Measurements from ENCODE around the gene DDIT3.

DDIT3 gene

DNA sequence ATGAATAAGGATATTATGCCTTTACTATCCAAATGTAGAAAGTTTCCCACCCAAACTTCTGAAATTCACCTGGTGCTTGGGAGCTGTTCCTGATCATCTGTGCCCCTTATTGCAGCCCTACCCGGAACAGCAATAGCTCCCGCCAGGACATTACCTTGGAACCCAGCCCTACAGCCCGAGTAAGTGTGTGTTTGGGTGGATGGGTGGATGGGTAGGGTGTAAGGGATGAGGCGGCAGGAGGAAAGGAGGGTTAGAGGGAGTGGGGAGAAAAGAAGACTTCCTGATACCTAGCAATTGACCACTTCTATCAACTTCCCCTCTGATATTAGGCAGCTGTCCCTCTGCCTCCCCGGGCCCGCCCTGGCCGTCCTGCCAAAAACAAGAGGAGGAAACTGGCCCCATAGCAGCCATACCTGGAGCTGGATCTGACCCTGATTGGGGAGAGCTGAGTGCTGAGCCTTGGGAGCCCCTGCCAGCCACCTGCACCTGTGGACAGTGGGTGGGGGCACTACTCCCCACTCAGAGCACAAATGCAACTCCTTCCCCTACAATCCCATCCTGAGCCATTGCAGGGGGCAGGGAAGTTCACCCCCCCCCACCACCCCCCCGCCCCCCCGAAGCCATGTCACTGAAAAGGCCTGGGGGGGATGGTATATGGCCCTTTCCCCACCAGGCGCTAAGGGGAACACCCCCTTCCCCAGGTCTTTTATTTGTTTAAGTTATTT is 8.7 kb upstream of the DDIT3 start:
- H3K9me3 ChIP-seq: no peaks in the 10 kb centered on the region
- no peak for DNase-seq
- no peak overlapping the region for H3K4me3 ChIP-seq (ENCODE audit: low read depth, low read length)
- H3K27me3 ChIP-seq: no peaks in the 10 kb centered on the region
- H3K36me3 ChIP-seq: peaks cover 73% of the 10 kb centered on the region
- H3K4me1 ChIP-seq: no peaks in the 10 kb centered on the region
- TF ChIP-seq, protein P1, sequence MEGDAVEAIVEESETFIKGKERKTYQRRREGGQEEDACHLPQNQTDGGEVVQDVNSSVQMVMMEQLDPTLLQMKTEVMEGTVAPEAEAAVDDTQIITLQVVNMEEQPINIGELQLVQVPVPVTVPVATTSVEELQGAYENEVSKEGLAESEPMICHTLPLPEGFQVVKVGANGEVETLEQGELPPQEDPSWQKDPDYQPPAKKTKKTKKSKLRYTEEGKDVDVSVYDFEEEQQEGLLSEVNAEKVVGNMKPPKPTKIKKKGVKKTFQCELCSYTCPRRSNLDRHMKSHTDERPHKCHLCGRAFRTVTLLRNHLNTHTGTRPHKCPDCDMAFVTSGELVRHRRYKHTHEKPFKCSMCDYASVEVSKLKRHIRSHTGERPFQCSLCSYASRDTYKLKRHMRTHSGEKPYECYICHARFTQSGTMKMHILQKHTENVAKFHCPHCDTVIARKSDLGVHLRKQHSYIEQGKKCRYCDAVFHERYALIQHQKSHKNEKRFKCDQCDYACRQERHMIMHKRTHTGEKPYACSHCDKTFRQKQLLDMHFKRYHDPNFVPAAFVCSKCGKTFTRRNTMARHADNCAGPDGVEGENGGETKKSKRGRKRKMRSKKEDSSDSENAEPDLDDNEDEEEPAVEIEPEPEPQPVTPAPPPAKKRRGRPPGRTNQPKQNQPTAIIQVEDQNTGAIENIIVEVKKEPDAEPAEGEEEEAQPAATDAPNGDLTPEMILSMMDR (IDR thresholded peaks at IDR 0.05; ENCODE audit: low read depth, low read length): no peak

DNA sequence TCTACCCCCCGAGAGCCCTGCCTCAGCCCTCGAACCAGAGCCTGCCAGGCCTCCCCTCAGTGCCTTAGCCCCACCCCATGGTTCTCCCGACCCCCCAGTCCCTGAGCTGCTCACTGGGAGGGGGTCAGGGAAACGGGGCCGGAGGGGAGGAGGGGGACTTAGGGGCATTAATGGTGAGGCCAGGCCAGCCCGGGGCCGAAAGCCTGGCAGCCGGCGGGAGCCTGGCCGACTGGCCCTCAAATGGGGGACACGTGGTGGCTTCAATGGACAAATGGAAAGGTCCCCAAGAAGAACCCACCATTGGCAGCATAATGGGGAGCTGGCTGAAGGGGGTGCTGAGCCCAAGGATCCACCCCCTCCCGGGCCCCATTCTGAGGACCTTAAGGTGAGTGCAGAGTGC is 7.9 kb upstream of the DDIT3 start:
- Histone ChIP-seq H3K27me3 (no peaks in the 10 kb centered on the region), H3K36me3 (peaks cover 68% of the 10 kb centered on the region), H3K9me3 (no peaks in the 10 kb centered on the region), H3K4me3 (ENCODE audit: low read depth, low read length) (no peak overlapping the region), H3K4me1 (no peaks in the 10 kb centered on the region; the same call in 1 of the 2 replicates)
- TF ChIP-seq, protein P1 (IDR thresholded peaks at IDR 0.05; ENCODE audit: low read depth, low read length): no peak
- DNase-seq: no peak

DNA sequence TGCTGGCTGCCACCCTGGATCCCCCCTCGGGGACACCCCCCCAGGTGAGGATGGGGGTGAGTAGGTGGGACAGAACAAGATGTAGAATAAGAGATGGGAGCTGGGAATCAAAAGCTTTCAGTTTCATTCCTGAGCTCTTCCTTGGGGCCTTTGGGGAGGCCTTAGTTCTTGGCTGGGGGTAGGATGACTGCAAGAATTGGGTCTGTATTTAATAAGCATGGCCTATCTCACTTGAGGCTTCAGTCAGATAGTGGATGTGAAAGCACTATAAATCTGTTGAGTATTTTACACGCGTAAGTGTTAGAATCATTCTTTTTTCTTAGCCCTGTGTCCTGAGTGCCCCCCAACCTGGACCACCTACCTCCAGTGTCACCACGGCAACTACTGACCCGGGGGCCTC is 6.9 kb upstream of the DDIT3 start:
- TF ChIP-seq, protein P1 (IDR thresholded peaks at IDR 0.05; ENCODE audit: low read depth, low read length): no peak
- H3K27me3 ChIP-seq: no peaks in the 10 kb centered on the region
- DNase-seq: no peak
- H3K4me3 ChIP-seq (ENCODE audit: low read depth, low read length): no peak overlapping the region
- no peaks in the 10 kb centered on the region for H3K9me3 ChIP-seq
- H3K4me1 ChIP-seq: peaks cover under 1% of the 10 kb centered on the region; the same call in 1 of the 2 replicates
- H3K36me3 ChIP-seq: peaks cover 58% of the 10 kb centered on the region

DNA sequence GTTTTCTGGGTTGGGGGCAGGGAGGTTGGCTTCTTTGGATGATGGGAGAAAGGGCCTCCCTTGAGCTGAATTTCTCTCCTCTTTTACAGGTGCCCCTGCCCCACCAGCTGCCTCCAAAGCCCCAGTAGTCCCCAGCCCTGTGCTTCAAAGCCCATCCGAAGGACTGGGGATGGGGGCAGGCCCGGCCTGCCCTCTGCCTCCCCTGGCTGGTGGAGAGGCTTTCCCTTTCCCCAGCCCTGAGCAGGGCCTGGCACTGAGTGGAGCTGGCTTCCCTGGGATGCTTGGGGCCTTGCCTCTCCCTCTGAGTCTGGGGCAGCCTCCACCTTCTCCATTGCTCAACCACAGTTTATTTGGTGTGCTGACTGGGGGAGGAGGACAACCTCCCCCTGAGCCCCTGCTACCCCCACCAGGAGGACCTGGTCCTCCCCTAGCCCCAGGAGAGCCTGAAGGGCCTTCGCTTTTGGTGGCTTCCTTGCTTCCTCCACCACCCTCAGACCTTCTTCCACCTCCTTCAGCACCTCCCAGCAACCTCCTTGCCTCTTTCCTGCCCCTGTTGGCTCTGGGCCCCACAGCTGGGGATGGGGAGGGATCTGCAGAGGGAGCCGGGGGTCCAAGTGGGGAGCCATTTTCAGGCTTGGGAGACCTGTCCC is 6.3 kb upstream of the DDIT3 start:
- Histone ChIP-seq H3K4me3 (ENCODE audit: low read depth, low read length) (no peak overlapping the region), H3K4me1 (peaks cover 6% of the 10 kb centered on the region), H3K27me3 (no peaks in the 10 kb centered on the region), H3K9me3 (no peaks in the 10 kb centered on the region), H3K36me3 (peaks cover 52% of the 10 kb centered on the region)
- DNase-seq: no peak
- TF ChIP-seq, protein P1 (IDR thresholded peaks at IDR 0.05; ENCODE audit: low read depth, low read length): no peak

DNA sequence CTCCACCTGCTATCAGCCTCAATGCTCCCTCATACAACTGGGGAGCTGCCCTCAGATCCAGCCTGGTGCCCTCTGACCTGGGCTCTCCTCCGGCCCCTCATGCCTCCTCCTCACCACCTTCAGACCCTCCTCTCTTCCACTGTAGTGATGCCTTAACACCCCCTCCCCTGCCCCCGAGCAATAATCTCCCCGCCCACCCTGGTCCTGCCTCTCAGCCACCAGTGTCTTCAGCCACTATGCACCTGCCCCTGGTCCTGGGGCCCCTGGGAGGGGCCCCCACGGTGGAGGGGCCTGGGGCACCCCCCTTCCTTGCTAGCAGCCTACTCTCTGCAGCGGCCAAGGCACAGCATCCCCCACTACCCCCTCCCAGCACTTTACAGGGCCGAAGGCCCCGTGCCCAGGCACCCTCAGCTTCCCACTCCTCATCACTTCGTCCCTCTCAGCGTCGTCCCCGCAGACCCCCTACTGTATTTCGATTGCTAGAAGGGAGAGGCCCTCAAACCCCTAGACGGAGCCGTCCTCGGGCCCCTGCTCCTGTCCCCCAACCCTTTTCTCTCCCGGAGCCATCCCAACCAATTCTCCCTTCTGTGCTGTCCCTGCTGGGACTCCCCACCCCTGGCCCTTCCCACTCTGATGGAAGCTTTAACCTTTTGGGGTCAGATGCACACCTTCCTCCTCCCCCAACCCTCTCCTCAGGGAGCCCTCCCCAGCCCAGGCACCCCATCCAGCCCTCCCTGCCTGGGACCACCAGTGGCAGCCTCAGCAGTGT is 5.5 kb upstream of the DDIT3 start:
- DNase-seq: no peak
- H3K36me3 ChIP-seq: peaks cover 46% of the 10 kb centered on the region
- peaks cover 14% of the 10 kb centered on the region for H3K4me1 ChIP-seq
- TF ChIP-seq, protein P1 (IDR thresholded peaks at IDR 0.05; ENCODE audit: low read depth, low read length): no peak
- H3K4me3 ChIP-seq (ENCODE audit: low read depth, low read length): no peak overlapping the region
- H3K27me3 ChIP-seq: no peaks in the 10 kb centered on the region
- no peaks in the 10 kb centered on the region for H3K9me3 ChIP-seq

All from BE2C (cell line).